ENCODE data around the gene RPS10.
"Not testable (repeated sequence)": the region's sequence is repeated elsewhere in the genome, so short reads cannot be mapped to it uniquely, and the experiment has no call there.

RPS10 gene

GRCh38 chr6:34392497-34393190 is 33.2 kb downstream of the RPS10 start, which contains the start of gene NUDT3:
Gene NUDT3, minus strand, starts transcription at chr6:34392669. Its CDS starts 307 bp downstream, at chr6:34392362.
- peak; percentile 94 for DNase-seq (ENCODE audit: low spot score)

GRCh38 chr6:34391786-34392496 is 33.9 kb downstream of the RPS10 start:
- DNase-seq (ENCODE audit: low spot score): peak; percentile 53

GRCh38 chr6:34391473-34391785 is 34.4 kb downstream of the RPS10 start:
- DNase-seq (ENCODE audit: low spot score): no peak

DNA sequence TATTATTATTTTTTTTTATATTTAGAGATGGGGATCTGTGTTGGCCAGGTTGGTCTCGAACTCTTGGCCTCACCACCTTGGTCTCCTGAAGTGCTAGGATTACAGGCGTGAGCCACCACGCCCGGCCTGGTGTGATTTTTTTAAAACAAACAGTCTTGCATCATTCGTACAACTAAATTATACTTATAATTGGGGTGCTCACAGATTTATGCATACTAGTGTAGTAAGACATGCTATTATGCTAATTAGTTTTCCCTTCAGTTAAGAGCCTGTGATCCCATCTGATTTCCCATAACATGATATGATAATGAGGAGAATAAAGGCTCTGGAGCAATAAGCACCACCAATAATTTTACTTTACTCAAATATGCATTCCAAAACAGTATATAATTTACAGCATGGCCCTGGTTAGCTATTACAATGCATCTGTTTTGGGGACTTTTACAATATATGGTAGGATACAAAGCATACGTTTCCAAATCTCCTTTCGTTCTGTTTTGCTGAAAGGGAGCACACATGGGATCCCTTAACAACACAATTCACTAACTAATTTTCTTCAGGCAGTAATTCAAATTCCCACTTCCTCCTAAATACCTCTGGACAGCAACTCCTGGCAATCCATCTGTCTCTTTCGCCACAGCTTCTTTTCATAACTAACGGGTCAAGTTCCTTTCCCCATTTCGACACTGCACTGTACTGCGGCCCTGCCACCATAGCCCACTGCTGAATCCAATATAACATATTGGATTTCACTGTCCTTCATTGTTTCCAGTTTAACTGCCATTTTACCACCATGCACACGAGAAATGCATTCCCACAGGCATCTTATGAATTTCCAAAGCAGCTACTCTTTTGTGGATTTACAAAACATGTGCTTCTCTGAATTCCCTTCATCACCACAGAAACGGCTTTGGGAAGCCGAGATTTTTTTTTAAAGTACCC is 35.1 kb downstream of the RPS10 start:
- DNase-seq (ENCODE audit: low spot score): peak; percentile 48

DNA sequence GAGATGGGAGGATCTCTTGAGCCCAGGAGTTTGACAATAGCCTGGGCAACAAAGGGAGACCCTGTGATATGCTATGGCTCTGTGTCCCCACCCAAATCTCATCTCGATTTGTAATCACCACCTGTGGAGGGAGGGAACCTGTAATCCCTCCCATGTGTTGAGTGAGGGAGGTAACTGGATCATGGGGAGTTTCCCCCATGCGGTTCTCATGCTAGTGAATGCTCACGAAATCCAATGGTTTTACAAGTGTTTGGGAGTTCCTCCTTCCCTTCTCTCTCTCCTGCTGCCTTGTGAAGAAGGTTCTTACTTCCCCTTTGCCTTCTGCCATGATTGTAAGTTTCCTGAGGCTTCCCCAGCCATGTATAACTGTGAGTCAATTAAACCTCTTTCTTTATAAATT is 36.8 kb downstream of the RPS10 start:
- no peak for DNase-seq (ENCODE audit: low spot score)

DNA sequence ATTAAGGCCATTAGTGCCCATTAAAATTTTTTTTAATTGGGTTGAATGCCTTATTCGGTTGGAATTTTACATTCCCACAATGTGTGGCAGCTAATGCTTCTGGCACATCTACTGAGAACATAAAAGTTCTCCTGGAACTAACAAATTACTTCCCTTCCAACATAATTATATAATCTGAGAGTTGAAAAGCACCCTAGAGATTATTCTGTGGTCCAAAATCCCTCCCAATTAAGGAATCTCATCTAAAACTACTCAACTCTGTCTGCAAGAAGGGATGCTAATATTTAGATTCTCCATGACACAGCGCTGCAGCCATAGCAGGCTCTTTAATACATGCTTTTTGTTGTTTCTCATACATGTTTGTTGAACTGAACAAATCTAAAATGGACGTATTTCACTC is 37.4 kb downstream of the RPS10 start:
- no peak for DNase-seq (ENCODE audit: low spot score)

- peak; percentile 48 for DNase-seq (ENCODE audit: low spot score)
Observed at GRCh38 chr6:34386316-34387137, 39.3 kb downstream of the RPS10 start.

GRCh38 chr6:34385793-34386195 is 40.1 kb downstream of the RPS10 start:
- DNase-seq (ENCODE audit: low spot score): no peak

GRCh38 chr6:34384321-34385153 is 41.3 kb downstream of the RPS10 start:
- no peak for DNase-seq (ENCODE audit: low spot score)

DNA sequence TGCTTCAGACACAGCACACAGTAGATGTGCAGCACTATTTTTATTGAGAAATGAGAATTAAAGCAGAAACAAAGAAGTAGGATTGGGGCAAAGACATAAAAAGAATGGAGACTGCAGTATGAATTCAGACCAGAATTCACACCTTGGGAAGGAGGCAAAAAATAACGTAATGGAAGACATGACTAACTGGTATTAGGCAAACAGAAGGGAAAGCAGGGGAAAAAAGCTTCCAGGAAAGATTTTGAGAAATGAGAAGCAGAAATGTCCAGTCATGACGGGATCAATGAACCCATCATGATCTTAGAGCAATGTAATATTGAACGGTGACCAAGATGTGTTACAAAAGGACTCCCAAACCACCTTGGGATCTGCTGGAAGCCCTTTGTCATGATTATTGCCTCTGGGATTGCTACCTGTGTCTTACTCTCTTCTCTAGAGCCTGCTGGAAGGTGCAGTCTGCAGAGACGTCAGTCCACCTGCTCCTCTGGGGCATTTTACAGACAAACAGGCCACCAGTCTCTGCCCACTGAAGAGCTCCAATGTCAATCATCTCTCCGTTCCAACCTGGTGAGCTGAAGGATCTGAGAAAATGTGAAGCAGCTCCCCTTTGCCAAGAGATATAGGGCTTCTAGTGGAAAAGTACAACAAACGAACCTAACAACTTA is 42.1 kb downstream of the RPS10 start:
- DNase-seq (ENCODE audit: low spot score): no peak

GRCh38 chr6:34383161-34383631 is 42.7 kb downstream of the RPS10 start:
- DNase-seq (ENCODE audit: low spot score): peak; percentile 26

GRCh38 chr6:34381081-34381480 is 44.8 kb downstream of the RPS10 start:
- no peak for DNase-seq (ENCODE audit: low spot score)

GRCh38 chr6:34378470-34378869 is 47.4 kb downstream of the RPS10 start:
- DNase-seq (ENCODE audit: low spot score): no peak

GRCh38 chr6:34377984-34378383 is 47.9 kb downstream of the RPS10 start:
- no peak for DNase-seq (ENCODE audit: low spot score)

GRCh38 chr6:34377571-34377970 is 48.3 kb downstream of the RPS10 start:
- not testable (repeated sequence) for DNase-seq (ENCODE audit: low spot score)

GRCh38 chr6:34375833-34376232 is 50.0 kb downstream of the RPS10 start:
- DNase-seq (ENCODE audit: low spot score): no peak

DNA sequence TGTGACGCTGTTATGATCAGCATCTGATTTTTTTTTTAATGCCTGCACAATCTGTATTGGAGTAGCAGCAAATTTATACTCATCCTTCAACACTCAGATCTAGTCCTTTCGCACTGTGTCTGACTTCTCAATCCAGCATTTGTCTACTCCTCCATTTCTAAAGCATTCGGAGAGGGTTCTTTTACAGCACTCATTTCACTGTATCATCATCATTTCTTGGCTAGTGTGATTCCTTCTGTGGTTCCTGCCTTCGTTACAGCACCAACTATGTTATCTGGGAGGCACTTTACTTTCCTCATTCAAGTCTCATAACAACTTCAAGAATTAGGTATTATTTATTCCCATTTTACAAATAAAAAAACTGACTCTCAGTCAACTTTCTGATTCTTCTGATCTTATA is 51.4 kb downstream of the RPS10 start:
- DNase-seq (ENCODE audit: low spot score): no peak

DNA sequence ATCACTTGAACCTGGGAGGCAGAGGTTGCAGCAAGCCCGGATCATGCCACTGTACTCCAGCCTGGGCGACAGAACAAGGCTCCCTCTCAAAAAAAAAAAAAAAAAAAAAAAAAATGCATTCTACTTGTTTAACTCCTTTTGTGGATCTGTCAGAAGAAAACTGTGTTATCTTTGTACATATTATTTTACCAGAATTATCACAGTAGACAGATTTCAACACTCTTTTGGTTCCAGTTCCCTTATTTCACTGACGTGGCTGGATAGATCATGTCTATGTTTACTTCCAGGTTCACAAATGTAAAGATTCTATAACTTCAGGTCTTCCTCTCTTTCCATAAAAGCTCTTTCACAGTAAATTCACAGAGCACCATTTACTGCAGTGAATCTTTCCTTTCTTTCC is 51.8 kb downstream of the RPS10 start:
- no peak for DNase-seq (ENCODE audit: low spot score)

DNA sequence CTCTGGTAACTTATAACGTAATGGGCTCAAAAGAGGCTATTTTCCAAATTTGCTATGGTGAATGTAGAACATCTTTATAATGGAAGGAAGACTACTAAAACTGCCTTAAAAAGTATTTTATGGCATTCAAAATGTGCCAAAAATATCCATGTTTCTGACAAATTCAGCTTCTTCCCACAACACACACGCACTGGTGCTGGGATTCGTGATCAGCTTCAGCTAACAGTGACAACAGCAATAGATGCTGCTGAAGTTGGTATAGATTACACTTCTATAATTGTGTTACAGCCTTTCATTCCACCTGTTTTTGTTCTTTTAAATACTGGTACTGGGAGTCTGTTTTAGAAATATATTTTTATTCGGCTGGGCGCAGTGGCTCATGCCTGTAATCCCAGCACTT is 52.4 kb downstream of the RPS10 start:
- no peak for DNase-seq (ENCODE audit: low spot score)

GRCh38 chr6:34371865-34372264 is 54.0 kb downstream of the RPS10 start:
- DNase-seq (ENCODE audit: low spot score): not testable (repeated sequence)
